ENCODE measurements around the gene WAPL. TPM values are rescaled to one million over a fixed set of nuclear protein-coding genes. Genes with fewer than 3 reads are reported as not detected.

Gene WAPL
- total and polyA plus RNA-seq, 2 of the 8 experiments (the other 6 are each of a cell fraction or from before 2014, with no cell fraction given) = 12.8 to 48.1 TPM

GRCh38 chr10:86399879-86400704, 121.5 kb downstream of the WAPL start:
- Histone ChIP-seq H2AK5ac (ENCODE audit: low read depth, low read length) (no peak overlapping the region), H3K14ac (ENCODE audit: insufficient read length) (no peak overlapping the region), H3K9ac (replicated peaks in 1 of 4; ENCODE audit: extremely low read depth in 1 of 4, low read depth in 3 of 4, low read length in 3 of 4) (peak overlapping the region in 2 of 4 experiments; percentile 17 to 25; a peak in 1 of 7 replicates), H3K9me3 (ENCODE audit: insufficient read depth in 2 of 2, low read depth in 1 of 2, low read length in 1 of 2) (no peaks in the 10 kb centered on the region), H3K4me1 (replicated peaks in 1 of 4; ENCODE audit: control insufficient read depth in 3 of 4, insufficient read depth in 4 of 4, low read length in 3 of 4) (peaks cover 0 to 7% (median 5%) of the 10 kb centered on the region in 4 experiments; a peak in 6 of 7 replicates), H3K4me3 (ENCODE audit: extremely low read depth in 1 of 4, insufficient read depth in 2 of 4, low read depth in 3 of 4, low read length in 4 of 4) (peak overlapping the region; percentile 33 to 71 (median 62)), H3K23ac (ENCODE audit: insufficient read length) (no peak overlapping the region), H2AFZ (ENCODE audit: low read length) (peak overlapping the region; percentile 48; the same call in 1 of the 2 replicates), H2BK5ac (ENCODE audit: low read depth, low read length) (peak overlapping the region; percentile 52; the same call in 1 of the 2 replicates), H2BK20ac (ENCODE audit: low read length) (no peak overlapping the region), H4K5ac (ENCODE audit: insufficient read length, low read depth, low read length) (no peak overlapping the region), H3K79me1 (ENCODE audit: low read depth, low read length) (no peaks in the 10 kb centered on the region), H3K18ac (ENCODE audit: extremely low read depth, low read length) (peak overlapping the region; percentile 93), H3K27ac (ENCODE audit: low read depth, low read length) (no peak overlapping the region), H3K79me2 (ENCODE audit: control insufficient read depth in 1 of 2, insufficient read depth in 2 of 2, low read length in 2 of 2) (no peaks in the 10 kb centered on the region), H3K56ac (replicated peaks; ENCODE audit: insufficient read length, low read depth, low read length) (peak overlapping the region; percentile 86), H2BK15ac (ENCODE audit: low read length) (no peak overlapping the region), H3K27me3 (replicated peaks in 1 of 4; ENCODE audit: control insufficient read depth in 3 of 4, extremely low read depth in 1 of 4, insufficient read depth in 3 of 4, low read length in 3 of 4) (peaks cover 8 to 34% (median 31%) of the 10 kb centered on the region in 4 experiments), H4K91ac (replicated peaks; ENCODE audit: insufficient read length, low read length) (no peak overlapping the region), H2BK120ac (replicated peaks; ENCODE audit: low read depth, low read length) (no peak overlapping the region), H3K23me2 (ENCODE audit: low read depth, low read length) (peaks cover 14% of the 10 kb centered on the region; the same call in 1 of the 2 replicates), H3K4ac (replicated peaks; ENCODE audit: insufficient read length, low read depth, low read length) (no peak overlapping the region), H4K20me1 (replicated peaks in 1 of 2; ENCODE audit: control insufficient read depth in 1 of 2, insufficient read depth in 2 of 2, low read length in 2 of 2) (no peaks in the 10 kb centered on the region), H3K4me2 (ENCODE audit: insufficient read depth in 1 of 2, low read depth in 2 of 2, low read length in 2 of 2) (peak overlapping the region; percentile 63 to 95), H2BK12ac (ENCODE audit: low read depth, low read length) (peak overlapping the region; percentile 84; the same call in 1 of the 2 replicates), H3K36me3 (ENCODE audit: control insufficient read depth in 2 of 4, insufficient read depth in 4 of 4, low read length in 3 of 4) (no peaks in the 10 kb centered on the region), H4K8ac (ENCODE audit: extremely low read depth, insufficient read depth, low read length) (peak overlapping the region; percentile 28)
- ChIA-PET CTCF (ENCODE audit: partially characterized antibody) (interaction anchor here (0.6 to 5.5 kb wide), 22 partner anchors 9 to 499 kb away, joined by 3 to 61 read pairs (median 4); no protein-coding TSS in a partner anchor), POLR2A (ENCODE audit: partially characterized antibody) (interaction anchor here (0.9 to 4.5 kb wide), 5 partner anchors 11 to 185 kb away, joined by 3 to 30 read pairs (median 3); no protein-coding TSS in a partner anchor)
- FAIRE-seq = no peak
- DNase-seq (ENCODE audit: low read depth in 1 of 2, low spot score in 2 of 2) = peak; percentile 94 to 99
- 3% methylated on average over 45 of the region's 90 CpGs; no CpG with 5 or more reads in 1 of the 2 experiments for WGBS, 2 experiments (ENCODE audit: extremely low coverage in 1 of 2, insufficient coverage in 1 of 2, insufficient read length in 1 of 2, insufficient replicate concordance in 2 of 2, low coverage in 1 of 2, low lambda C conversion rate in 2 of 2, missing lambda C conversion rate in 1 of 2)
- 0 out of 3 replicates have a peak, but pooled peaks of 1 of the 2 experiments have one; percentile 7 for TF ChIP-seq EP300 (IDR thresholded peaks at IDR 0.05; ENCODE audit: borderline replicate concordance in 1 of 2, low read depth in 2 of 2, low read length in 2 of 2)
- TF ChIP-seq EZH2 (IDR thresholded peaks at IDR 0.05; ENCODE audit: low read depth, low read length, severe bottlenecking) = no peak
- no peak for TF ChIP-seq MAFK (IDR thresholded peaks at IDR 0.05; ENCODE audit: low read depth, low read length)
- peak; percentile 59 for TF ChIP-seq PHF8 (conservative IDR thresholded peaks at IDR 0.05; ENCODE audit: low read depth, low read length)
- peak; percentile 54; the same call in 1 of the 2 replicates for TF ChIP-seq E2F6 (IDR thresholded peaks at IDR 0.05)
- TF ChIP-seq HDAC2 (IDR thresholded peaks at IDR 0.05; ENCODE audit: borderline replicate concordance in 1 of 2, low read depth in 2 of 2, low read length in 2 of 2) = peak; percentile 52 to 90; a peak in 2 of 4 replicates
- TF ChIP-seq SRF (IDR thresholded peaks at IDR 0.05; ENCODE audit: low read depth, low read length) = no peak
- peak; percentile 85 for TF ChIP-seq KDM4A (IDR thresholded peaks at IDR 0.05; ENCODE audit: low read depth, low read length, severe bottlenecking)

Measured in H1 (cell line).